Measurements from ENCODE around the gene GTF3C5.
A peak's percentile ranks its signal among the peaks of the same experiment; 100 is the strongest.

Gene GTF3C5

DNA sequence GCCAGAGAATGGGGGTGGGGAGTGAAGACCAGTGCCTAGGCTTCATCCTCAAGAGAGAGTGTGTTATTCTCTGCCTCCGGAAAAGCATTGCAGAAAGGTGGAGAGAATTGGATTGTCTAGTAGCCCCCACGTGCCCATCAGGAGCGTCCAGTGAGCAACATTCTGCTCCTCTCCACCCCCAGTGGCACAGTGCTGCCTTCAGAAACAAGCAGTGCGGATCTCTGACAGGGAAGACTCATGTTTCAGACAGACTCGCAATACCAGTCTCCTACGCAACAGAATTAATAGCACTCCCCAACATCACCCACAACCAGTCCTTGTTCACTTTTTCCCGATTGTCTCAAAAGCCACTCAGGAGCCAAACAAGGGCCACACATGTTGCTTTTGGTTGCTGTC is 16.1 kb downstream of the GTF3C5 start:
- TF ChIP-seq, protein P1, sequence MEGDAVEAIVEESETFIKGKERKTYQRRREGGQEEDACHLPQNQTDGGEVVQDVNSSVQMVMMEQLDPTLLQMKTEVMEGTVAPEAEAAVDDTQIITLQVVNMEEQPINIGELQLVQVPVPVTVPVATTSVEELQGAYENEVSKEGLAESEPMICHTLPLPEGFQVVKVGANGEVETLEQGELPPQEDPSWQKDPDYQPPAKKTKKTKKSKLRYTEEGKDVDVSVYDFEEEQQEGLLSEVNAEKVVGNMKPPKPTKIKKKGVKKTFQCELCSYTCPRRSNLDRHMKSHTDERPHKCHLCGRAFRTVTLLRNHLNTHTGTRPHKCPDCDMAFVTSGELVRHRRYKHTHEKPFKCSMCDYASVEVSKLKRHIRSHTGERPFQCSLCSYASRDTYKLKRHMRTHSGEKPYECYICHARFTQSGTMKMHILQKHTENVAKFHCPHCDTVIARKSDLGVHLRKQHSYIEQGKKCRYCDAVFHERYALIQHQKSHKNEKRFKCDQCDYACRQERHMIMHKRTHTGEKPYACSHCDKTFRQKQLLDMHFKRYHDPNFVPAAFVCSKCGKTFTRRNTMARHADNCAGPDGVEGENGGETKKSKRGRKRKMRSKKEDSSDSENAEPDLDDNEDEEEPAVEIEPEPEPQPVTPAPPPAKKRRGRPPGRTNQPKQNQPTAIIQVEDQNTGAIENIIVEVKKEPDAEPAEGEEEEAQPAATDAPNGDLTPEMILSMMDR (IDR thresholded peaks at IDR 0.05; ENCODE audit: insufficient read depth, low read depth, low read length, missing control alignments): no peak
- no peak for DNase-seq (ENCODE audit: low read depth)

DNA sequence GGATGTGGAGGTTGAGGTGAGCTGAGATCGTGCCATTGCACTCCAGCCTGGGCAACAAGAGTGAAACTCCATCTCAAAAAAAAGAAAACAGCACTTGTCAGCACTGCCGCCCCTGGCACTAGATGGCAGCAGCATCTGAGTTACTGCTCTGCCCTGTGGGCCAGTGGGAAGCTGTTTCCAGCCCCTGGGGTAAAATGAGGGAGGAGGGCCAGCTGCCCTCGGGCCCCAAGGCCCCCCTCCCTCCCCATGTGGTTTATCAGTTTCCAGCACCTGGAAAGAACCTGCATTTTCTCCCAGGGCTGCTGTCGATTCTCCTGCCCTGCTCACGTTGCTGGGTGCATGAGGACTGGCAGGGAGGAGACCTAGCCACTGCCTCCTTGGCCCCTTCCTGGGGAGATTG is 17.8 kb downstream of the GTF3C5 start:
- TF ChIP-seq, protein P1 (IDR thresholded peaks at IDR 0.05; ENCODE audit: insufficient read depth, low read depth, low read length, missing control alignments): peak; percentile 60

More for the DNA sequence above, 16.1 kb downstream of the GTF3C5 start:
- H3K4me3 ChIP-seq (ENCODE audit: low read length): no peak overlapping the region

GRCh38 chr9:133049043-133049442 is 18.2 kb downstream of the GTF3C5 start:
- no peak for DNase-seq (ENCODE audit: low read depth)
- H3K4me3 ChIP-seq (ENCODE audit: low read length): no peak overlapping the region
- TF ChIP-seq, protein P1 (IDR thresholded peaks at IDR 0.05; ENCODE audit: insufficient read depth, low read depth, low read length, missing control alignments): no peak

More for the DNA sequence above, 17.8 kb downstream of the GTF3C5 start:
- DNase-seq (ENCODE audit: low read depth): peak; percentile 51
- H3K4me3 ChIP-seq (ENCODE audit: low read length): no peak overlapping the region

DNA sequence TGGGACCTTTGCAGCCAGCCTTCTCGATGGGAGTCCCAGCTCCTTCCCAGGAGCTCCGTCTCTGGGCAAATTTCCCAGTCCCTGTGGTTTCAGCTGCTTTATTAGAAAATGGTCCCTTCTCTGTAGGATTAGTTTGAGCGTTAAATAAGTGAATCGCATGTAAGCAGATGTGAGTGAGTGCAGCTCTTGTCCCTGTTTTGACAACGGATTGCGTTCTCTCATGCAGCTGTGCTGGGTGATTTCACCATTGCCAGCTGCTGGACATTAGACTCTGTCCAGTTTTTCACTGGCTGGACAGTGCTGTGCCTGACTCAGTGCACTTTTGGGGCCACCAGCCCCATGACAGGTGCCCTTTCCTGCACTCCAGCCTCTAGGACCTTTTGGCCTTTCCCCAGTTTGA is 19.3 kb downstream of the GTF3C5 start:
- H3K4me3 ChIP-seq (ENCODE audit: low read length): no peak overlapping the region

GRCh38 chr9:133050781-133051180 is 20.0 kb downstream of the GTF3C5 start:
- no peak overlapping the region for H3K4me3 ChIP-seq (ENCODE audit: low read length)
- DNase-seq (ENCODE audit: low read depth): no peak
- TF ChIP-seq, protein P1 (IDR thresholded peaks at IDR 0.05; ENCODE audit: insufficient read depth, low read depth, low read length, missing control alignments): no peak

More for the DNA sequence above, 19.3 kb downstream of the GTF3C5 start:
- TF ChIP-seq, protein P1 (IDR thresholded peaks at IDR 0.05; ENCODE audit: insufficient read depth, low read depth, low read length, missing control alignments): no peak
- no peak for DNase-seq (ENCODE audit: low read depth)

GRCh38 chr9:133051281-133051900 is 20.6 kb downstream of the GTF3C5 start:
- H3K4me3 ChIP-seq (ENCODE audit: low read length): no peak overlapping the region
- TF ChIP-seq, protein P1 (IDR thresholded peaks at IDR 0.05; ENCODE audit: insufficient read depth, low read depth, low read length, missing control alignments): no peak
- no peak for DNase-seq (ENCODE audit: low read depth)

DNA sequence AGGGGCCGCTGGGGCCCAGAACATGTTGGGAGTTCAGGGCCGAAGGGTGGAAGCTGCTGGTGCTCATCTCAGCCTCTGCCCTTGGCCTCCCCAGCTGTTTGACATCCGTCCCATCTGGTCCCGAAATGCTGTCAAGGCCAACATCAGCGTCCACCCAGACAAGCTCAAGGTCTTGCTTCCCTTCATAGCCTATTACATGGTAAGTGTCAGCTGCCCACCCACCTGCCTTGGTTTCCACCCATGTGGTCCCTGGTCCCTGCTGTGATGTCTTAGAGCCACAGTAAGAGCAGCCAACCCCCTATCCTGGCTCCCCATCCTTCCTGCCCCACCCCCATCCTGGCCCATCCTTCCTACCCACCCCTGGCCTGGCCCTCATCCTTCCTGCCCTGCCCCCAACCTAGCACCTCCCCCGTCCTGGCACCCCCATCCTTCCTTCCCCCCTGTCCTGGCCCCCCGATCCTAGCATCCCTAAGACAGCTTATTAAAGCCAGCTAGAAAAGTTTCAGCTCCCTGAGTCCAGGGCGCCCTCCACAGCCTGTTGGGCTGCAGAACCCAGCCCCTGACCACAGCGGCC is 21.3 kb downstream of the GTF3C5 start:
- TF ChIP-seq, protein P1 (IDR thresholded peaks at IDR 0.05; ENCODE audit: insufficient read depth, low read depth, low read length, missing control alignments): no peak
- no peak for DNase-seq (ENCODE audit: low read depth)
- no peak overlapping the region for H3K4me3 ChIP-seq (ENCODE audit: low read length)

Data from epithelial cell of esophagus (primary cell).